Cerebellar nuclear complex (tissue), 1 donor: ENCODE data around the gene MPEG1.

Experiments used
- DNase-seq, 2 experiments: peaks; one replicate each; lab custom pipeline; 2025; lab: John Stamatoyannopoulos, UW

MPEG1 gene, protein sequence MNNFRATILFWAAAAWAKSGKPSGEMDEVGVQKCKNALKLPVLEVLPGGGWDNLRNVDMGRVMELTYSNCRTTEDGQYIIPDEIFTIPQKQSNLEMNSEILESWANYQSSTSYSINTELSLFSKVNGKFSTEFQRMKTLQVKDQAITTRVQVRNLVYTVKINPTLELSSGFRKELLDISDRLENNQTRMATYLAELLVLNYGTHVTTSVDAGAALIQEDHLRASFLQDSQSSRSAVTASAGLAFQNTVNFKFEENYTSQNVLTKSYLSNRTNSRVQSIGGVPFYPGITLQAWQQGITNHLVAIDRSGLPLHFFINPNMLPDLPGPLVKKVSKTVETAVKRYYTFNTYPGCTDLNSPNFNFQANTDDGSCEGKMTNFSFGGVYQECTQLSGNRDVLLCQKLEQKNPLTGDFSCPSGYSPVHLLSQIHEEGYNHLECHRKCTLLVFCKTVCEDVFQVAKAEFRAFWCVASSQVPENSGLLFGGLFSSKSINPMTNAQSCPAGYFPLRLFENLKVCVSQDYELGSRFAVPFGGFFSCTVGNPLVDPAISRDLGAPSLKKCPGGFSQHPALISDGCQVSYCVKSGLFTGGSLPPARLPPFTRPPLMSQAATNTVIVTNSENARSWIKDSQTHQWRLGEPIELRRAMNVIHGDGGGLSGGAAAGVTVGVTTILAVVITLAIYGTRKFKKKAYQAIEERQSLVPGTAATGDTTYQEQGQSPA

DNA sequence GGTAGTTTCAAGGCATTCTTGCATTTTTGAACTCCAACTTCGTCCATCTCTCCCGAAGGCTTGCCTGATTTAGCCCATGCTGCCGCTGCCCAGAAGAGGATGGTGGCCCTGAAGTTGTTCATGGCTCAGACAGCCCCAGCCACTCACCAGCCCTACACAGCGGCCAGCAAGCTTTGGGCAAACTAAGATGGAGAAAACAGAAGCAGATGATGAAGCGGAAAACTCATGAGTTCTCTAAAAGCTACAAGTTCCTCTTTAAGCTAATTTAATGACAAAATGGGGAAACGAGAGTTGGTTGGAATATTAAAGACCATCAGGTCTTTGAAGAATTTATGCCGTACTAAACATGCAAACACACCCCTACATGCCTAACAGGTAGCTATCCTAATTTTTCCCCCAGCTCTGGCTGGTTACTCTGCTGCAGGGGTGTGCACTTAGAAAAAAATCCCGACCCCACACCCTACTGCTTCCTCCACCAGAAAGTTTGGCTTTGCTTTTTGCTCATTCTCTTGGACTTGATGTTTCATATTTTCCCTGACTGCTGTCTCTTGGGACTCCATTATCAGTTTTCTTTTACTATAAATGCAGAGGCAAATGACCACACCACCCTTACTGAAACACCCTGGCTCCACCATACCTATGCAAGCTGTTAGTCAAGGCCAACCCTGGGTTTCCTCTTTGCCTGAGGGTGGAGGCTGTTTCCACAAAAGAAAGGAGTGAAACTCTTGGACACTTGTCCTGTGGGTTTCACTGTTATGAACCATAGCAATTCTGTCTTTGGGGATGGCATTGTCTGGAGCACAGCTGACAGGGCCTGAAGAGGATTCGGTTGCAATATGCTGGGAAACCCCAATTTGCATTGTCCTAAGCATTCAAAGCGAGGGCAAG is at the start of gene MPEG1:
MPEG1 (minus strand) TSS at position 184 of the 888 bp plus-strand sequence; CDS start at position 122, 62 bp downstream.
- DNase-seq, result no peak

DNA sequence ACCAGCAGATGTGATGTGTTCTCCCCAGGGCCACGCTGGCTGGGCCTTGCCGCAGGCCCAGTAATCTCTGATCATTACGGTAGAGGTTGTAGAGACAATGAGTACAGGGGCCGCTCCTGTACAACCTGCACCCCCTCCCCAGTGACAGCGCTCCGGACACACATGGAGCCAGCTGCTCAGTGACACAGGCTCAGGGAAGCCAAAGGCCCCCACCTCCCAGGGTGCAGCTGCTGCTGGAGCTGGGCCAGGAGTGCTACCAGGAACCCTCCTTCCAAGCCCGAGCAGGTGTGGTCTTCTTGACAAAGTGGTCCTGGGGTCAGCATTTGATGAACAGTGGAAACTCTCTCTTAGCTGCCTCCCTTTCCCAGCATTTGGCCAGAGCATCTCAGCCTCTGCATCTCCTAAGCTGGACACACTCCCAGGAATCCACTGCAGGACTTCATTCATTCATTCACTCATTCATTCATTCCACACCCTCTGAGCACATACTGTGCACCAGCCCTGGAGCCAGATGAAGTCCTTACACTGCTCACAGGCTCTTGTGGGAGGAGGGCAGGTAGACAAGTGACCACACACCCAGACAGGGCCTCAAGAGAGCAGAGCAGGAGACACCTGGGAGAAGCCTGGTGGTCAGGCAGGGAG is 49.6 kb upstream of the MPEG1 start:
- DNase-seq, result no peak

DNA sequence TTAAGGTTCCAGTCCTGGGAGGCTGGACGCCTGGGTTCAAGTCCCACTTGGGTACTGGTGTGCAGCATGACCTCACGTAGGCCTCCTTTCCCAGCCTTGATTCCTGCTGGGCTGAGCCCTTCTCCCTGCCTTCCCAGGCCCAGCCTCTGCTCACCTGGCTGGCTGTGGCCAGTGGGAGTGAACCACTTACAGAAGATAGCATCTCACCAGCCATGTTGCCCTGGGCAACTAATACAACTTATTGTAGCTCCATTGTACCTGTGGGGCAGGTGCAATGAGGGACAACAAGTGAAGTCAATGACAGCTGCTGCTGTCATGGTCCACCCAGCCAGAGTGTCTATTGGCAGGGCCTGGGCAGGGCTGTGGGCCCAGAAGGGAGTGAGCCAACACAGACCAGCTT is 48.4 kb upstream of the MPEG1 start:
- DNase-seq, result no peak

DNA sequence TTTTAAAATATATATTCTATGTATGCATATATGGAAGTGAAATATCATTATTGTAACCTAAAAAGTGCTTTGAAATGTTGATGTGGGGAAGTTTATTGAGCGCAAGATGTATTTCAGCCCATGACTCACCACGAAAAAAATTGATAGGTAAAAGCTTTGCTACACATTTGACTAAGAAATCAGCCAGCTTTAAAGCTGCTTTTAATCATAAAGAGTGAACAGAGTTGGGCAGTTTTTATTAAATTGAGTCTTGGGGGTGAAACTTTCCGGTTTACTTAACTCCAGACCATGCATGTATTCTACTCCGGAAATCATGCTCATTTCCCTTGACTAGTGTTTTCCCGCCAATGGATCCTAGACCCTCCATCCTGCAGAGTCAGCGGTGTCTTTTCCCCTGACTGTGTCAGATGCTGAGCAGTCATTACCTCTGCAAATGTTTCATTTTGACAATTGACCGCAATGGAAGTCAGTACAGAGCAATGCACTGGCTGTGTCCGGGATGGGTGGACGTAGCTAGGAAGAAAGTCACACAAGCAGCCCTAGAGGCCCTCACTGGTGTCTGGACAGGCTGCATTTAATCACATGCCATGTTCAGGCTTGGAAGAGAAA is 47.2 kb upstream of the MPEG1 start:
- DNase-seq, result no peak

DNA sequence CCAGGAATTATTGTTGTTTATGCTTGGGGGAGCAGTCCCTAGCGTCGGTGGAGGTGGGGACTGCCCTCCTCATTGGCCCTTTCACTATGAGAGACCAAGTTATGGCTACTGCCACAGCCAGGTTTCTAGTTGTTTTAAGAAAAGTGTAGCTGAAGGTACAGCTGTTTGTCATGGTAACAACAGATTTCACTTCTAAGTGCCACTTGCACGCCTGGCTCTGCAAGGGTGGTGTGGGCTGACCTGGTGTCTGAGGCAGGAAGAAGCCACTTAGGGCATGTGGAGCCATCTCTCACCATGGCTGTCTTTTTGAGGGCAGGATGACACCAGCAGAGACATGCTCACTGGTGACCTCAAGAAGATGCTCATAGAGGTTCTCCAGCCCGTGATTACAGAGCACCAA is 46.3 kb upstream of the MPEG1 start:
- DNase-seq, result no peak

DNA sequence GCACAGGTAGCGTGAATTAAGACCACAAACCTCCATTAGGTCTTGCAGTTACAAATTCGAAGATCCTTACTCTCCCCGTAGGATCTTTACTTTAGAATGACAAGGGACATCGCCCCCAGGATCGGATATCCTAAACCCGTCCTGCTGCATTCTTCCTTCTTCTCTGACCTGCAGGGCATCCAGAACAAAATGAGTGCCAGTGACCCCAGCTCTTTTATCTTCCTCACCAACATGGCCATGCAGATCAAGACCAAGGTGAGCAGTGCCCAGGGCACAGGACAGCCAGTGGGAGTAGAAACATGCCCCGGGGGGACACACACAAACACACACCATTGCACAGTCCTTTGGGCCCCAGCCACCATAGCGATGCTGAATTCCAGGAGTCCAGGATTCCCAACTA is 42.6 kb upstream of the MPEG1 start:
- DNase-seq, result no peak

DNA sequence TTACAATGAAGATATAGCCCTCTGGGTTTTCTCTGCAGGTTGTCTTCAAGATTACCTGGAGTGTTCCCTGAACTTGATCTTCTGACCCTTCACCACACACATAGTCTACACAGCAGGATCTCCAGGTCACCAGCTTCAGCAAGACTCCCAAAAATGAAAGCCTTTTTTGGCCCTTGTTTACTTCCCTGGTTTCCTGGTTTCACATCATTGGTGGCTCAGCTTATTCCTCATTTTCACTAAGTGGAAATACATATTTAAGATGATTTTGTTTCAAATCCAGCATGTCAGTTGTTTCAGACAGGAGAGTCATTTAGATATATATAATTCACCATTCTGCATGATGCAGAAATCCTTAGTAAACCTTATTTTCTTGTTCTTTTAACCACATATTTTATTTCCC is 41.6 kb upstream of the MPEG1 start:
- no peak for DNase-seq

DNA sequence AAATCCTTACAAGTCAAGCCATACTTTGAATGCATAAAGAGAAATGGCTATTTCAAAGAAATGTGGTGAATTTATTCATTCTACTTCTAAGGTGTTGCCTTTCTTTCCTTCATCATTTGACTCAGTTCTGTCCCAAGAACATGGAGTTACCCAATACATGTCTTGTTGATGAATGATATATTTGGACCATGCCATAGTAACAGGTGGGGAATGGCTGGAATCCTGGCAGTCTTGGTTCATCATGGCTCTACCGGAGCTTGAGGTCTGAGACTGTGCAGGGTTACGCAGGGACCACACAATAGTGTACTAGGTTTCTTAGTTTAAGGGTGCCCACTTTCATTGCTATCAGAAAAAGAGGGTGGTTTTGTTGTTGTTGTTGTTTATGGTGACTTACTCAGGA is 40.3 kb upstream of the MPEG1 start:
- no peak for DNase-seq

DNA sequence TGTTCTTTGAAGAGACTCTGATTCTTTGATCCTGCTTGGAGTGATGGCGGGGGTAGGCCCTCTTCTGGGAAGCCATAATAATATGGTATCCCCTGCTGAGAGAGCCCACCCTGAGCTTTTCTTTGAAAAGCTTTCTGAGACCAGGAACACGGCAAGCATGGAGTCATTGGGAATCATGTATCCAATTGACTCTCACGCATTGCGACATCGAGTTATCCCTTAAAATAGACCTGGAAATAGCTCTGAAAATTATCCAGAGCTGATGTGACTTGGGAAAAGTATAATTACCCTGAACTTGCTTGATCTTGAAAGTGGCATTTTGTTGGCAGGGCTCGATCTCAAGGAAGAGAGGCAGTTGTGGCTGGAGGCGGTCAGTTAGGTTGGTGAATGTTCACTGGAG is 36.8 kb upstream of the MPEG1 start:
- DNase-seq, result no peak

DNA sequence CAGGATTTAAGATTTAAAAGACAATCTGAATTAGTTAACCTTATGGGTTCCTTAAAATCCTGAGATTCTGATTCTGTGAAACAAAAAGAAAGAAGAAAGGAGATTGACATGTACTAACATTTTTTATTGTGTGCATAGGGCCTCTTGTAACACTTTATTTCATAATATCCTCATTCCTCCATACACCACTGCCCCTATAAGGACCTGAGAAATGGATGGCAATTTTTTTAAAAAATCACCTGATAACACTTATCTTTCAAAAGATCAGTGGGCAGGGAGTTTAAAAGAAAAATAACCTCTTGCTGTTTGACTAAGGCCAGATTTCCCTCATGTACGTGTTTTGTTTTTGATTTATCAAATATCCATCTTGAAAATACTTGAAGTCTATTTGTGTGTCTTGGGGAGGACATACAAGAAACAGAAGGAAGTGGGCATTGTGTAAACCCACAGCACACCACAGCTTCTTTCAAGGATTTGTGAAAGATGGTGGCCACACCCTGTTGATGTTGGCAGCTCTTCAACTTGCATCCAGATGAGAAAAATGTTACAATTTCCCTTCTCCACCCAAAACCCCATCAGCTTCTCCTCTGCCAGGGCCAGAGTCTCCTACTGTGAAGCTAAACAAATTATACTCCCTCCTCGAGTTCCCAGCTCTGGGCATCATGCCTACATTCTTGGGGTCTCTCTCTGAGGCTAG is 35.0 kb upstream of the MPEG1 start:
- DNase-seq, result no peak

DNA sequence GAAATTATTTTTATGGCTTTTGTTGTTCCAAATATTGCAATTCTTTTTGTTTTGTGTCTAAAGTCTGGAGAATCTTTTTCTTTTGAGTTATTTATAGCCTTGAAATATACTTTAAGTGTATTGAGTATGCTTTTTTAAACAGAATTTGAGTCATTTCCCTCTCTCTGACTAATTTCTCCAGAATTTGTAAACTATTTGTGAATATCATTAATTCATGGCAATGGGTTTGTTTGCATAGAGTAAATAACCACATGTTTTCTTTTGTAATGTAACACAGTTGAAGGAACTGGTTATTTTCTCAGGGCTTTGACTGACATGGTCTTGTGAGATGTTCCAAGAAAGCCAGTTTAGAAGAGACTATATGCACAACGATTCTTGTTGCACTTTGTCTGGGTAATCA is 30.9 kb upstream of the MPEG1 start:
- no peak for DNase-seq

DNA sequence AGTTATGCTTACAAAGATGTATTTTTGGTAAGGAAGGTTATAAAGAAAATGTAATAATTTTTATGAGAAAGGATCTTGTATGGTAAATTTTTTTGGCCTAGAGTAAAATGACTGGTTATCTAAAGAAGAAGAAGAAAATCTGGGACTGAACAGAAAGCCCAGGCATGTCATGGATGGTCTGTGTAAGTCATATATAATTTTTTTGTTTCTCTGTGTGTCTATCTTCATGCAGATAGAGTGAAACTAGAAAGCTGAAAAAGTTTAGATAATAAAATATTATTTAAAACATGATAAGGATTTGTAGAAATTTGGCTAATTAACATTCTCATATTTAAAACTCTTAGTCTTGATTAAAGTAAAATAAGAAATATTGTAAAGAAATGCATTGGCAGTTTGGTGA is 27.6 kb upstream of the MPEG1 start:
- DNase-seq, result no peak

DNA sequence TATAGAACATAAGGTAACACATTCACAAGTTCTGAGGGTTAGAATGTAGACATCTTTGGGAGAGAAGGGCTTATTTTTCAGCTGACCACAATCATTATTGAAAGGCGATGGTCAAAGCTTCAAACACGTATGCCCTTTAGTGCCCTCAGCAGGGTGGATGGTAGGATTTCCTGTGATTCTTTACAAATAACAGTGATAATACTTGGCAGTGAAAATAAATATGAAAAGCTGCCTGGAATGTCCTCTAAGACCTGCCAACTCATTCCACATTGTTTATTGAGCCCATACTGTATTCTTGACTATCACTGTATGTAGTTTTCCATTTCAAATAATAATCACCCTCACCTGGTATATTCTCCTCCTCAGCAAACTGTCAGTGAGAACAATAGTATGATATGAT is 13.7 kb upstream of the MPEG1 start:
- DNase-seq, result no peak

DNA sequence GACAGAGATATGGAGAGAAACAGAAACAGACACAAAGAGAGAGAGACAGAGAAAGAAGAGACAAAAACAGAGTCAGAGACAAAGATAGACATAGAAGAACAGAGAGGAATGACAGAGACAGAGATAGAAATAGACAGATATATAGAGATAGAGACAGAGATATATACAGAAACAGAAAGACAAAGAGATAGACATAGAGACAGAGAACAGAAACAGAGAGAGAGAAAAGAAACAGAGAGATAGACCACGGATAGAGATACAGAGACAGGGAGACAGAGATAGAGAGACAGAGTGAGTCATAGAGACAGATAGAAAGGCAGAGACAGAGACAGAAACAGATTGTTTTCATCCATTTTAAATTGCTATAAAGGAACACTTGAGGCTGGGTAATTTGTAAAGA is 12.3 kb upstream of the MPEG1 start:
- DNase-seq, result no peak

DNA sequence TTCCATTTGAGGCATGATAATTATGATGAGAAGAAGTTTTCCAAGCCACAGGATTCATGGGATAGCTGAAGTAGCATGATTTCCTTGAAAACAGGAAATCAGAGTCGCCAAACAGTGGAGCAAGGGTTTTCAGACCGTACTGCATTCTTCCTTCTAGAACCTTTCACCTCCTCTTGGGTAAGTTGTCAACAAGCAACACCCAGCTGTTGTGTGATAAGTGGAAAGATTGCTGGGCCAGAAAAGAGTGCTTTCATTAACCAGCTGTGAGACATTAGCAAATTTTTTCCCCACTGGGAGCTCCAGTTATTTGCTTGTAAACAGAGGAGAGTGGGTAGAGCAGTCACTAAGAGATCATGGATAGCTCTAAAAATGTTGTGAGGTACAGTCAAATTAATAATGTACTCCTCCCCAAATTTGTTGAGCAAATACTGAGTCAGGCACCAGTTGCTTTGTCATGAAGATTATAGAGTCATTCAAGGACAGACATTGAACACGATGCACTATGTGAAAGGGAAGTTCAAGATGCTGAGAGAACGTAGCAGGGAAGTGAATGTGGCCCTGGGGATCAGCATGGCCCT is 11.7 kb upstream of the MPEG1 start:
- no peak for DNase-seq

DNA sequence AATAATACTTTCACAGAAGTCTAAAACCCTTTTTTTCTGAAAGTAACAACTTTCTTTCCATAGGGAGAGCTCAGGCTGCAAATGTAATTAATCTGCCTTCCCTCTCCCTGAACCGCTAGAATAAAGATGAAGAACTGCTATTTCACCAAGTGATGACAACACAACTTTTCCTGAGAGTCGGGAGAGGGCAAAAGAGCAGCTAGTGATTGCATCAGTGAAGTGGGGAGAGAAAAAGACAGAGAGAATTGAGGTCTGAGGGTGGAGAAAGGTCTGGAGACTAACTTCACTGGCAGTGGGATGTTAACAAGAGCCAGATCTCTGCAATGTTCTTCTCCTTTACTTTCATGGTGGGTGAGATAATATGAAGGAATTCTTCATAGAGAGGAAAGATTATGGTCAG is 10.9 kb upstream of the MPEG1 start:
- no peak for DNase-seq

DNA sequence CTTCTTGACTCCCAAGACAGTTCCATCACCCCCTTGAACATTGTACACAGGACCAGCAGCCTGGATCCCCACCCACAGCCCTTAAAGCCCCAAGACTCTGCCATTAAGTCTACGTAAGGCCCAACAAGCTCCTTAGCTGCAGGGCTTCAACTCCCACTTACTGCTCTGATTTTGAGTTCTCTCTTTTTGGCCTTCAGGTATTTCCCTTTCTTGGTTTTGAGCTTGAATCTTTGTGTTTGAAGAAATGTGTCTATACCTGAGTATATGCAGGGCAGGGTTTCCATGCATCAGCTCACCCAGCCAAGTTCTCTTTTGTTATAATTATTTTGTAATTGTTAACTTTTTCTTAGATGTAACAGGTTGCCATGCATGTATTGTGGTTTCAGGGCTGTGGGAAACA is 10.4 kb upstream of the MPEG1 start:
- DNase-seq, result no peak

DNA sequence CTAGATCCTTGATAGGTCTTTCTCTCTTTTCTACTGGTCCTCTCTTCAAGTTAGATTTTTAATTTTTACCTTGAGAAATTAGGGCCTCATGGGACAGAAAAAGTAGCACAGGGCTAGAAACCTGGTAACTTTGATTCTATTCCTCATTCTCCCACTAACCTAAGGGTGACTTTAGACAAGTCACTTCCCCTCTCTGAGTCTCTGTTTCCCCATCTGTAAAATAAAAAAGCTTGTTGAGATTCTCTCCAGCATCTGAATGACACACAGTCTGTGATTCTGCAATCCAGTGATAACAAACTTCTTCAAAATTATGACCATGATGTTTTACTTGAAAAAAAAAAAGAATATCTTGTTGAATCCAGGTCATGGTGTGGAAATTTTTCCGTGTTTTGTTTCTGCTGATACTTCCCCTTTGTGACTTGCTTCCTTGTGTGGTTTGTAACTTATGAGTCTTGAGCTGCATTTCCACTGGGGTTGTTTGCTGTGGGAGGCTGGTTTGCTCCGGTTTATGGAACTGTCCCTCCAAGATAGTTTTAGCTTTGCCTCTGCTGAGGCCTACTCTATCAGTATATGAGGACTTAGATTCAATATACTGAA is 9.8 kb upstream of the MPEG1 start:
- DNase-seq, result no peak

DNA sequence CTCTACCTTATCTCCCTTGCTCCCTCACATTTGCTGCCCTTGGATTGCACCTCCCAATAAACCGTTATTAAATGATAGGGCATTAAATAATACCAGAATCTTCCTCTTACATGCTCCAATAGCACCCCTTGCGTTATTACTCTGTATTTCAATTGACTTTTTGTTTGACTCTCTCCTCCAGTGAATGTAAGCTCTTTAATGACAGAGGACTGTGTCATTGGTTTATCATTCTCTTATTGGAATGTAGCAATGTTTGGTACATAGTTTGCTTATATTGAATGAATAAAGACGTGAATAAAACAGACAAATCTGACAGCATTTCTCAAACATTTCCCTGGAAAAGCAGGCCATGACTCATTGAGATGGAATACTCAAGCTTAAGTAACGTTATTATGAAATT is 8.7 kb upstream of the MPEG1 start:
- no peak for DNase-seq

DNA sequence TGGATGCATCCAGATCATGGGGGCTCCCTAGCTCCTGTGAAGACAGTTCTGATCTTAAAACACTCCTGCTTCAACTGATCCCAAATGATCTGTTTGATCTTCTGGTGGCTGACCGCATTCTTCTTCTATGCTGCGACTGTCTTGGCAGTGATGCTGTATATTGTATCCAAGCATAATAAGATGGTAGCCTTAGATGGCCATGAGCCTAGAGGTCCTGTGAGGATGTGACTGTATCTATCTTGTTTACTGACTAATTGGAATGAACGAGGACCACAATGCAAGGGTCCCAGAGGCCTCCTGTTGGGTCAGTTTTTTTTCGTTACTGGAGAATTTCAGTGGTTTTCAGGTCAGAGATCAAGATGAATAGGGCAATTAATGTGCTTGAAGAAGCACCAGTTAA is 7.1 kb upstream of the MPEG1 start:
- no peak for DNase-seq
